Osteoblast (primary cell): ENCODE measurements around the gene BMP15. TPM values are rescaled to one million over a fixed set of nuclear protein-coding genes. Genes with fewer than 3 reads are reported as not detected.
A peak's percentile ranks its signal among the peaks of the same experiment; 100 is the strongest.

Experiments
- DNase-seq: peaks from one replicate; pipeline ENCODE4 v3.0.0; 2011; ENCODE audit warnings: low spot score, mixed read lengths; ENCODE audit not compliant: insufficient read length; ENCODE audit errors: missing footprints
- H2AFZ ChIP-seq: 2 replicates; pipeline ENCODE4 v1.6.0; 2011; ENCODE audit warnings: mild to moderate bottlenecking, low read length
- H3K27ac ChIP-seq: 2 replicates; pipeline ENCODE4 v1.5.1; 2011; ENCODE audit warnings: mild to moderate bottlenecking, low read depth, low read length, moderate library complexity
- H3K27me3 ChIP-seq: 2 replicates; pipeline ENCODE4 v1.6.0; 2012; ENCODE audit warnings: mild to moderate bottlenecking, control low read depth, inconsistent platforms, low read length, moderate library complexity; ENCODE audit not compliant: insufficient read depth
- H3K36me3 ChIP-seq: 2 replicates; pipeline ENCODE4 v1.5.1; 2011; ENCODE audit warnings: mild to moderate bottlenecking, low read length, control low read depth, moderate library complexity; ENCODE audit not compliant: insufficient read depth
- H3K4me1 ChIP-seq: 2 replicates; pipeline ENCODE4 v1.5.1; 2011; ENCODE audit warnings: mild to moderate bottlenecking, low read length, control low read depth, moderate library complexity; ENCODE audit not compliant: insufficient read depth
- H3K4me2 ChIP-seq: 2 replicates; pipeline ENCODE4 v1.6.0; 2011; ENCODE audit warnings: mild to moderate bottlenecking, low read length; ENCODE audit not compliant: insufficient read depth
- H3K4me3 ChIP-seq: fragments of 200-600 bp; sonication (generic); 3 replicates; pipeline ENCODE4 v1.5.1; 2012; ENCODE audit warnings: mild to moderate bottlenecking, low read length, inconsistent platforms; ENCODE audit not compliant: insufficient read depth
- H3K79me2 ChIP-seq: 2 replicates; pipeline ENCODE4 v1.6.0; 2012; ENCODE audit warnings: mild to moderate bottlenecking, low read length, control low read depth, inconsistent platforms; ENCODE audit not compliant: insufficient read depth
- H3K9me3 ChIP-seq: 2 replicates; pipeline ENCODE4 v1.5.1; 2011; ENCODE audit warnings: low read depth, low read length, control low read depth
- H4K20me1 ChIP-seq: 2 replicates; pipeline ENCODE4 v1.6.0; 2012; ENCODE audit warnings: mild to moderate bottlenecking, low read length, control low read depth; ENCODE audit not compliant: insufficient read depth
- total RNA-seq: library from RNA; depleted of rRNA; stranded (reverse); fragments of >200 nt; gene quantifications from 2 replicates; pipeline ENCODE4 v1.2.3, GENCODE V29; 2012
- TF ChIP-seq, protein P1 (sequence below): IDR thresholded peaks from 2 replicates; pipeline ENCODE4 v1.5.1; 2011; ENCODE audit warnings: mild to moderate bottlenecking, low read depth, low read length, moderate library complexity; ENCODE audit errors: extremely low read depth

BMP15 gene
- total RNA-seq, 1 donor = not detected

DNA sequence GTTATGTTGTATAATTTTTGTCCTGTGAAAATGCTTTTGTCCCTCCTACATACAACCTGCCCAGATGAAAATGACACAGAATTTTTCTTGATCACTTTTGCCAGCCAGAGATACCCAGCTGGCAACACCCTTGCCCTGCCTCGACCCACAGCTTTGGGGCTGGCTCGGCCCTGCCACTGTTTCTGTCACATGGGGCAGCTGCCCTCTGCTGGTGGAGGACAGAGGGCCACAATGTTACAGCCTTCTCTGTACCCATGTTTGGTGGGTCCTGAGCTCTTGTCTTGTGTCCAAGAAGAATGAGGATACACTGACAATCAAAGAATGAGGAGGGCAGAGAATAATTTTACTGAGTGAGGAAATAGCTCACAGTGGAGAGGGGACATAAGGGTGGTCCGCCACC, 31.1 kb downstream of the BMP15 start:
- H3K4me1 ChIP-seq = no peaks in the 10 kb centered on the region
- DNase-seq = peak; percentile 9

GRCh38 chrX:50942471-50942870, 31.9 kb downstream of the BMP15 start:
- H4K20me1 ChIP-seq = no peaks in the 10 kb centered on the region
- no peak overlapping the region for H3K27ac ChIP-seq
- H3K4me3 ChIP-seq = no peak overlapping the region
- H3K27me3 ChIP-seq = no peaks in the 10 kb centered on the region
- no peak for DNase-seq
- H3K4me1 ChIP-seq = no peaks in the 10 kb centered on the region
- no peaks in the 10 kb centered on the region for H3K36me3 ChIP-seq
- H3K79me2 ChIP-seq = no peaks in the 10 kb centered on the region
- no peak overlapping the region for H2AFZ ChIP-seq
- no peaks in the 10 kb centered on the region for H3K9me3 ChIP-seq
- H3K4me2 ChIP-seq = no peak overlapping the region
- TF ChIP-seq, protein P1, sequence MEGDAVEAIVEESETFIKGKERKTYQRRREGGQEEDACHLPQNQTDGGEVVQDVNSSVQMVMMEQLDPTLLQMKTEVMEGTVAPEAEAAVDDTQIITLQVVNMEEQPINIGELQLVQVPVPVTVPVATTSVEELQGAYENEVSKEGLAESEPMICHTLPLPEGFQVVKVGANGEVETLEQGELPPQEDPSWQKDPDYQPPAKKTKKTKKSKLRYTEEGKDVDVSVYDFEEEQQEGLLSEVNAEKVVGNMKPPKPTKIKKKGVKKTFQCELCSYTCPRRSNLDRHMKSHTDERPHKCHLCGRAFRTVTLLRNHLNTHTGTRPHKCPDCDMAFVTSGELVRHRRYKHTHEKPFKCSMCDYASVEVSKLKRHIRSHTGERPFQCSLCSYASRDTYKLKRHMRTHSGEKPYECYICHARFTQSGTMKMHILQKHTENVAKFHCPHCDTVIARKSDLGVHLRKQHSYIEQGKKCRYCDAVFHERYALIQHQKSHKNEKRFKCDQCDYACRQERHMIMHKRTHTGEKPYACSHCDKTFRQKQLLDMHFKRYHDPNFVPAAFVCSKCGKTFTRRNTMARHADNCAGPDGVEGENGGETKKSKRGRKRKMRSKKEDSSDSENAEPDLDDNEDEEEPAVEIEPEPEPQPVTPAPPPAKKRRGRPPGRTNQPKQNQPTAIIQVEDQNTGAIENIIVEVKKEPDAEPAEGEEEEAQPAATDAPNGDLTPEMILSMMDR = no peak

More for the DNA sequence above, 31.1 kb downstream of the BMP15 start:
- Histone ChIP-seq H3K9me3 (no peaks in the 10 kb centered on the region), H3K36me3 (no peaks in the 10 kb centered on the region), H3K27me3 (no peaks in the 10 kb centered on the region), H4K20me1 (no peaks in the 10 kb centered on the region), H3K27ac (no peak overlapping the region), H3K4me3 (no peak overlapping the region), H3K79me2 (no peaks in the 10 kb centered on the region), H2AFZ (no peak overlapping the region), H3K4me2 (no peak overlapping the region)
- TF ChIP-seq, protein P1 = peak; percentile 45

DNA sequence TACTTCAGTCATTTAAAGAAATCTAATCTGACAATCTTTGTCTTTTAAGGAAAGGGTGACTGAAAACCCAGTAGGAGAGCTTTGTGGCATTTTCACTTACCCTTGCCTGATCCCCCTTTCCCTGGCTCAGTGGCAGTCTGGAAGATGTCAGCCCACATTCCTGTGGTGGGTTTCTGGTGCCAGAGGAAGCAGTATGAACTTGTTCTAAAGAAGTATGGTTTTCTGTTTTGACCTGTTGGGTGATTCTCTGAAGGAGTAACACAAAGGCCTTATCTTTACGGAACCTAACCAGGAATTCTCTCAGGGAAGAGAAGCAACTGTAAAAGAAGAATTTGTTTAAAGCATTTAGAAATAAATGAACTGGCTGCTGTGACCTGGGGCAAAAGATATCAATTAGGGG, 41.9 kb downstream of the BMP15 start:
- H3K4me2 ChIP-seq = no peak overlapping the region
- no peak overlapping the region for H3K4me3 ChIP-seq
- DNase-seq = no peak
- H4K20me1 ChIP-seq = no peaks in the 10 kb centered on the region
- no peaks in the 10 kb centered on the region for H3K9me3 ChIP-seq
- TF ChIP-seq, protein P1 = no peak
- no peaks in the 10 kb centered on the region for H3K4me1 ChIP-seq
- no peaks in the 10 kb centered on the region for H3K27me3 ChIP-seq
- no peak overlapping the region for H2AFZ ChIP-seq
- H3K27ac ChIP-seq = no peak overlapping the region
- no peaks in the 10 kb centered on the region for H3K79me2 ChIP-seq
- H3K36me3 ChIP-seq = no peaks in the 10 kb centered on the region

- H3K4me3 ChIP-seq = no peak overlapping the region
These were observed 43.3 kb downstream of the BMP15 start for GRCh38 chrX:50953832-50954231.

More at GRCh38 chrX:50953832-50954231, 43.3 kb downstream of the BMP15 start:
- Histone ChIP-seq H3K4me2 (no peak overlapping the region), H3K79me2 (no peaks in the 10 kb centered on the region), H3K4me1 (no peaks in the 10 kb centered on the region), H3K9me3 (no peaks in the 10 kb centered on the region), H3K27ac (no peak overlapping the region), H3K27me3 (no peaks in the 10 kb centered on the region), H2AFZ (no peak overlapping the region), H4K20me1 (no peaks in the 10 kb centered on the region), H3K36me3 (no peaks in the 10 kb centered on the region)
- TF ChIP-seq, protein P1 = no peak
- no peak for DNase-seq
